GM21619 (cell line): ENCODE data around the gene RCBTB2.

Experiments used
- ATAC-seq: cut with Tn5 transposase; IDR thresholded peaks from one replicate; pipeline ENCODE4 v1.9.1; 2021; ENCODE audit not compliant: unreplicated experiment

The RCBTB2 gene

DNA sequence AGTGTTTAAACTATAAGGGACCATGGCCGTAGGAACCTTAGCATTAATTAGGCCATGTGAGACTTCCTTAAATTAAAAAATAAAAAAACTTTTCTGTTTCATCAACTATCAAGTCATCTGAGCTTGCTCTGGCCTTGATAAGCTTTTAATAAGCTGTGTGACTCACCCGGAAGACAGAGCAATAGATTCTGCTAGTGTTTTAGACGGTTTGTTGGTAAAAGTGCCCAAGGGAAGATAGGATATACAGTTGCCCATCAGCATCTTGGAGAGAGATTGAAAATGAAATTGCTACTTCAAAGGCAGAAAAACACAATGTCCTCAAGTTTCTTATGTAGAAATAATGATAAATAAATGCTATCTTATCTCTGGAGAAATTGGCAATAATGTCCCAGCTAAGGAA, 31.2 kb upstream of the RCBTB2 start:
- no peak for ATAC-seq

GRCh38 chr13:48563626-48564025, 30.7 kb upstream of the RCBTB2 start:
- no peak for ATAC-seq

DNA sequence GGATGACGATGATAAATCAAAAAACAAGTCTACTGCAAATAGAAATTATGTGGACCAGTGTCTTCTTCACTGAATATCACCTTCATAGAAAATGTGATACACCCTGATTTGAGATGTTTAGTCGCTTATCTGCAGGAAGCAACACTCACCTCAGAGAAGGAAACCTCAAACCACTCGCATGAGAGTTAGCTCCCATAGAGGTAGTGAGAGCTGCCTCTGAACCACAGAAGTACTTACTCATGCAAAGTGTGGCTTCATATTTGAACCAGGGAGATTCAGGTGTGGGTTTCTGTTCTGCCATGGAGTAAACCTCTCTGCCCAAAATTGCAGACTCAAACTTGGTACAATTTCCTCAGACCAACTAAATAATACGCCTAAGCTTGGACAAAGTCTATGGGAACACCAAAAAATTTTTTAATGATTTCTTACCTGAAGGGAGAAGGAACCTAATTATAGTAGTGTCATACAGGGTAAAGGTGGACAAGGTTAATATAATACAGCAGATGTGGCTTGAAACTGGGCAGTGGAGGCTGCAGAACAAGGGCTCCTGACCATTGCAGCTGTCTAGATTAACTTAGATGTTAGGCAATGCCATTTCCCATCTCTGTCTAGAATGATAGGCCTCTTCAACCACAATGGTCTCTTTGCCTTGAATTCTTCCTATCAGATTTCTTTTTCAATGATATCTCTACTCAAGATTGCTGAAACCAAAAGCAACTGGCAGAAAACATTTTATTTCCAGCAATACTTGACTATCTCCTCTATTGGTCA, 29.6 kb upstream of the RCBTB2 start:
- peak; percentile 98 for ATAC-seq

- ATAC-seq, result no peak
These were observed 28.8 kb upstream of the RCBTB2 start for GRCh38 chr13:48561466-48562235.

DNA sequence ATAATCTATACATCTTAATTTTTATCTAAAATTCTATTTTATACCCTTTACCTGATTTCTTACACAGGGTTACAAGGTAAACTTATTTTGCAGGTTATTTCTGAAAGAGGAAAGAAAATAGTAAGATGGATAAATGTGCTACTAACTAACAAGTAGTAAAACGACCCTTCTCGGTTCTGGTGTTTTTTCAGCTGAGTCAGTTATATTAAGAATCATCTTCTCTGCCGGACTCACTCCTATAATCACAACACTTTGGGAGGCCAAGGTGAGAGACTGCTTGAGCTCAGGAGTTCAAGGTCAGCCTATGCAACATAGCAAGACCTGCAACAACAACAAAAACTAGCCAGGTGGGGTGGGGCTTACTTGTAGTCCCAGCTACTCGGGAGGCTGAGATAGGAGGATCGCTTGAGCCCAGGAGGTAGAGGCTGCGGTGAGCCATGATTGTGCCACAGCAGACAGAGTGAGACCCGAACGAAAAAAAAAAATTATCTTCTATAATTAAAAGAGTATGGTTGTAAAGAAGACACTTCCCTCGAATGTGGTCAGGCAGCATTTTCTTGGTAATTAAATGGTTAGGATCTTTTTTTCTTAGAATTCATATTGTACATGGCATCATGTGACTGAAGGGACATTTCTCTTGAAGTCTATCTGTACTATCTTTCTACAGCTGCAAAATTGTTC, 27.9 kb upstream of the RCBTB2 start:
- no peak for ATAC-seq

DNA sequence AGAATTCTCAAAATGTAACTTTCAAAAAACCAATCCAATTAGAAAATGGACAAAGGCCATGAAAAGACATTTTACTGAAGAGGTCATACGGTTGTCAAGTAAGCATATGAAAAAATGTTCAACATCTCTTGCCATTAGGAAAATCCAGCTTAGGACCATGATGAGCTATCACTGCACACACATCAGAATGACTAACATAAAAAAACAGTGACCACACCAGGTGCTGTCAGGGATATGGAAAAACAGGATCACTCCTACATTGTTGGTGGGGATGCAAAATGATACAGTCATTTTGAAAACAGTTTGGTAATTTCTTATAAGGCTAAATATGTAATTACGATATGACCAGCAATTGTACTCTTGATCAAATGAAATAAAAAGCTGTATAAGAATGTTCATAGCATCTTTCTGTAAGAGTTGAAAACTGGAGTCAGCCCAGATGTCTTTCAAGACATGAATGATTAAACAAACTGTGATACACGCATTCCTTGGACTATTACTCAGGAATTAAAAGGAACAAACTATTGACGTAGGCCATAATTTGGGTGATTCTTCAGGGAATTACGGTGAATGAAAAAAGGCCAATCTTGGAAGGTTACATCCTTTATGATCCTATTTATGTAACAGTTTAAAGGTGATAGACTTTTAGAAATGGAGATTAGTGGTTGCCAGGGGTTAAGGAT, 26.9 kb upstream of the RCBTB2 start:
- ATAC-seq, result no peak

GRCh38 chr13:48556817-48557216, 23.9 kb upstream of the RCBTB2 start:
- no peak for ATAC-seq

- no peak for ATAC-seq
These were observed 22.6 kb upstream of the RCBTB2 start for GRCh38 chr13:48555441-48555840.

DNA sequence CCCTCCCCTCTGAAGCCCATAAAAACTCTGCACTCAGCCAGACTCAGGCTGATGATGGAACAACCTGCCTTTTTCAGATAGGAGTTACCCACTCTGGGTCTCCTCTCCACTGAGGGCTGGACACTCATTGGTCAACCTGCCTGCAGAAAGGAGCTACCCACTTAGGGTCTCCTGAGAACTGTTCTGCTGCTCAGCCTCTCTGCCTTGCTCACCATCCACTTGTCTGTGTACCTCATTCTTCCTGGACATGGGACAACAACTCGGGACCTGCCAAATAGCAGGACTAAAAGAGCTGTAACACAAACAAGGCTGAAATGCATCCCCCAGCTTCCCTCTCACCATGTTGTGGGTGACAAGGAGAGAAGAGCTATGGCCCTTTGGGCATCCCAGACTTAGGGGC, 18.4 kb upstream of the RCBTB2 start:
- no peak for ATAC-seq

DNA sequence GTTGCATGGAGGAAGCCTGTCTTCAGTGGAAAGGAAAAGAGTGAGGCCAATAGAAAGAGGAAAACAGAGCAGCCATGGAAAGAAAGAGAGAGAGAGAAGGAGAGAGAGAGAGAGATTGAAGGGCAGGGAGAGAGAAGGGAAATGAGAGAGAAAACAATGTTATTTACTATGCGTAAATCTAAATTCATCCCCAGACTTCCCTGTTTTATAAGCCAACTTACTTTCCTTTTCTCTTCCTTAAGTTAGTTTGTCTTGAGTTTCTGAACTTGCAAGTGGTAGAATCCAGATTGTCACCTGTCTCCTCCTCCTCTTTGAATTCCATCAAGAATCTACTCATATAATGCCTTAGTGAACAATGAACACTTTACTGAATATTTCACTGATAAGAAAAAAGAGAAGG, 16.8 kb upstream of the RCBTB2 start:
- no peak for ATAC-seq

DNA sequence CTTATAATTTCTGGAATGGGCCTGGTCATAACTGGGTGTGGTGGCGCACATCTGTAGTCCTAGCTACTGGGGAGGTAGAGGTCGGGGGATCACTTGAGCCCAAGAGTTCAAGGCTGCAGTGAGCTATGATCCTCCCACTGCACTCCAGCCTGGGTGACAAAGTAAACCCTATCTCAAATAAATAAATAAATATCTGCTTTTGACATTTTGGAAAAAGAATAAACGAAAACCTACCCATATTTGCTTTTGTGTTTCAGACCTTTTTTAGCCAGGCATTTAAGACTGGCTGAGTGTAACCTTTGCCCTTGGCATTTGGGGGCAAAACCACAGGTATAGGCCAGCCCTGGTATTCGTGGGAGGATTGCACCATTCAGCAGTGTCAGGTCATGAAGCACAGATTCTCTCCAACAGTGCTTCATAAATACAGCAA, 14.8 kb upstream of the RCBTB2 start:
- ATAC-seq, result no peak

DNA sequence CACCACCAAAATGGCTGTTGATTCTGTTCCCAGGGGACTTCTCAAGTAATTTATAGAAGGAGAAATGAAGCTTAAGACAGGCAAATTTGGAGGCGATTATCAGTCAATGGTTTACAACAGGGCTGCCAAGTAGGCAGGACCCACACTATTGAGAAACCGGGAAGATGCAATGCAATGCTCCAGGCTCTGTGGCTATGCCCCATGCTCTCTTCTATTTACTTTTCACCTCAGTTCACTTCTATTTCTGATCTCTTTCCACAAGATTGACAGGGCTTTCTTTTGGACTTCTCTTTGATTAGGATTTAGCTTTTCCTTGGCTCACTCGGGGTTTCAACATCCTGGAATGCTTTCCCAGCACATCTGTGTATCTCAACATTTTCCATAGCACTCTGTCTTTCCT, 12.7 kb upstream of the RCBTB2 start:
- ATAC-seq, result no peak

DNA sequence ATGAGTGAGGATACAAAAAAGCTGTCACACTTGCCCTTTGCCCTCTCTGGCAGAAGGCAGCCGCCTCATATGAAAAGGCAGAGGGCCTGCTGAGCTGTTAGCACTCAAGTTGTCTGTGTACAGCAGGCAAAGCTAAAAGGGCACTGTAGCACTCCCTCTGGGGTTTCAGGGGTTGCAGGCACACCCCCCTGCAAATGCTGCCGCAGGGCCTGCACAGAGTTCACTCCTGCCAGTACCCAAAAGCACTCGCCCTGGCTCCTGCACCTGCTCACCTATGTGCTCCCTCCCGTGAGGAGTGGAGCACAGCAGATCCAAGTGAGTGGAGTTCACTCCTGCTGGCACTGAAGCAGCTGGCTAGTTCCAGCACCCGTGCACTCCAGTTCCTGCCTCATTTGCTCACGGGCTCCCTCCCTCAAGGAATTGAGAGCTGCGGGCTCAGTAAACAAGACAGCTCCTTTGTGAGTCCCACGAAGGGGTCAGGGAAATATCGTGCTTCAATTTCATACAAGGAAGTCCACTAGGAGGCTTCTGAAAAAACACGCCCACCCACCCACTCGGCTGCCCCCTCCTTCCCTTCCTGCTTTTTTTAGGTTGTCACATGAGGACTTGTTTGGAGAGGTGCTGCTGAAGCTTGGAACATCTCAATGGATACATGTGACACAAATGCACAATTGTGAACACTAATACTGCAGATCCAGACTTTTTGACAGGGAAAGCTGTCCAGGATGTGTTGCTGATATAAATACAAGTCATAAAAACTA, 9.9 kb upstream of the RCBTB2 start:
- ATAC-seq, result no peak

DNA sequence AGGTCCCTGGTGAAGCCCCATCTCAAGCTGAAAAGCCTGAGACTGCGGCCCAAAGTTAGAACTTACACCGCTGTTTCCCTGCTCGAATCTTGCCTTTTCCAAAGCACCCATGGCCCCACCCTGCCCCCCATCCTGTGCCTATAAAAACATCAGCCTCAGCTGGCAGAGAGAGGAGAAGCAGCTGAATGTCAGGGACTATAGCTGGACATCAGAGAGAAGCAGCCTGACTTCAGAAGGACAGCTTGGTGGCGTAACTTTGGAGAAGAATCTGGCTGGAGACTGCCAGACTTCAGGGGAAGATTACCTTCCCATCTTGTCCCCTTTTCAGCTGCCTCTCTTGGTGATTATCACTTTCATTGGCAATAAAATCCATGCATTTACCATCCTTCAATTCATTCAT, 9.3 kb upstream of the RCBTB2 start:
- ATAC-seq, result no peak

DNA sequence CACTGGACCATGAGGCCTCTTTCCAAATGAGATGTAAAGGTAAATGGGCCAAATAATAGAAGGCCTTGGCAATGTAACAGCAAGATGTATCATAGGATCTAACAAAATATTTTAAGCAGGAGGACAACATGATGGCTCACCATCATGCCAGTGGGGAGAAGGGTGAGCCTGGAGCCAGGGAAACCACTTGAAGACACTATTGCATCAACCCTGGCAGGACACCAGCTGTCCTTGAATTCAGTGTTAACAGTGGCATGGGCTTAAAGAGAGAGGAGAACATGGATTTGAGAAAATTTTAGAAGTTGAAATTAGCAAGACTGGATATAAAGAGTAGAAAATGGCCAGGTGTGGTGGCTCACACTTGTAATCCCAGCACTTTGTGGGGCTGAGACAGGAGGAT, 6.7 kb upstream of the RCBTB2 start:
- ATAC-seq, result no peak

GRCh38 chr13:48536621-48537250, 3.9 kb upstream of the RCBTB2 start:
- ATAC-seq, result no peak

- ATAC-seq, result no peak
These were observed 2.9 kb upstream of the RCBTB2 start for GRCh38 chr13:48535766-48536165.

DNA sequence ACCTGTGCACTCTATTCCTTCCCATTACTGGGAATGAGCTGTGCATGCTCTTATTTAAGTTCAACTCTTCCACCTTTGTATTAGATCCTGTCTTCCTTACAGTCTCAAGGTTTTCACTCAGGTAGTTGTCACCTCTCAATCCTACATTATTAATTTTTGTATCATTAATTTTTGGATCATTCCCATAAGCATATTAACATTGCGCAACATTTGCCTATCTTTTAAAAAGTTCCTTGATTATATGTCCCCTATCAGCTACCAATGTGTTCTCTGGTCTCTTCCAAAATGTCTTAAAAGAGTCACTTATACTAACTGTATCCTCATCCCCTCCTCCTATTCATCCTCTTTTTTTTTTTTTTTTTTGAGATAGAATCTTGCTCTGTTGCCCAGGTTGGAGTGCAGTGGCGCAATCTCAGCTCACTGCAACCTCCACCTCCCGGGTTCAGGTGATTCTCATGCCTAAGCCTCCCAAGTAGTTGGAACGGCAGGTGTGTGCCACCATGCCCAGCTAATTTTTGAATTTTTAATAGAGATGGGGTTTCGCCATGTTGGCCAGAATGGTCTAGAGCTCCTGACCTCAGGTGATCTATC, 2.1 kb upstream of the RCBTB2 start:
- no peak for ATAC-seq

GRCh38 chr13:48533961-48534600, 1.2 kb upstream of the RCBTB2 start:
- no peak for ATAC-seq

GRCh38 chr13:48532256-48532505, 699 bp downstream of the RCBTB2 start:
- ATAC-seq, result peak; percentile 4
